Left colon (tissue), 2 donors: Measurements from ENCODE around the gene PEX6. TPM values are rescaled to one million over a fixed set of nuclear protein-coding genes. Genes with fewer than 3 reads are reported as not detected.

ENCODE experiments used
- ATAC-seq: fragments of 200-7000 bp; cut with Tn5 transposase; one replicate; pipeline ENCODE4 v1.9.1; 2020; ENCODE audit warnings: mild to moderate bottlenecking, moderate library complexity
- DNase-seq, 2 donors: peaks; one replicate each; pipeline ENCODE4 v3.0.0-alpha.2; 2020
- intact Hi-C, 2 donors: fragments of 100-400 bp; cut with DNase I in 1 of 2; cut with micrococcal nuclease in 1 of 2; formaldehyde crosslinking; loops; one replicate each; pipeline versions ENCODE4 v1.11.2 to v1.14.0; 2022; cut with DNase I, micrococcal nuclease
- total RNA-seq, 2 donors: library from RNA; stranded (reverse); fragmentation: NEBNext Ultra II Directional; extraction: Animal tissue kit (Norgen Biotek cat#: 25700); gene quantifications; one replicate each; pipeline ENCODE4 v1.2.1, GENCODE V29; 2021
- donor health status: DM: no; HTN: no; CAD: no.
- donor health status: DM: yes; HTN: yes; CAD: no.

PEX6 gene
- total RNA-seq, 2 donors from 2014 or later: 22.4 to 26.9 TPM

GRCh38 chr6:42914546-42914945 is 64.4 kb downstream of the PEX6 start:
- ATAC-seq (no peak), DNase-seq (no peak)
- intact Hi-C loops: no loop called here

Other genes with a start within 250 kb of the PEX6 start
- 10 to 100 TPM; 21.3 to 26.4 TPM for gene TBCC, start 233.1 kb downstream of the PEX6 start, total RNA-seq
- 10 to 100 TPM; 20.2 to 20.5 TPM for gene BICRAL, start 197.1 kb downstream of the PEX6 start, total RNA-seq
- gene RPL7L1, start 99.6 kb downstream of the PEX6 start, total RNA-seq: 10 to 100 TPM; 43.7 to 50.4 TPM
- gene PTCRA, start 63.1 kb downstream of the PEX6 start, total RNA-seq: not detected
- gene CNPY3, start 49.7 kb downstream of the PEX6 start, total RNA-seq: 10 to 100 TPM; 19.6 to 25.9 TPM
- gene GNMT, start 18.4 kb downstream of the PEX6 start, total RNA-seq: under 1 TPM in 1 of 2 donors, not detected in 1; 0.37 TPM
- 10 to 100 TPM; 33.7 to 36.4 TPM for gene PPP2R5D, start 5.4 kb upstream of the PEX6 start, total RNA-seq
- gene MEA1, start 34.8 kb upstream of the PEX6 start, total RNA-seq: 10 to 100 TPM; 35.8 to 43.6 TPM
- gene KLHDC3, start 35.1 kb upstream of the PEX6 start, total RNA-seq: 10 to 100 TPM; 43.8 to 59.0 TPM
- 10 to 100 TPM; 33.6 to 45.8 TPM for gene RRP36, start 42.4 kb upstream of the PEX6 start, total RNA-seq
- gene CUL7, start 74.7 kb upstream of the PEX6 start, total RNA-seq: 10 to 100 TPM; 14.9 to 15.3 TPM
- gene MRPL2, start 80.3 kb upstream of the PEX6 start, total RNA-seq: 10 to 100 TPM; 62.5 to 75.0 TPM
- gene KLC4, start 80.5 kb upstream of the PEX6 start, total RNA-seq: 100 to 1,000 TPM; 109 to 122 TPM
- 1 to 10 TPM; 8.0 to 9.7 TPM for gene PTK7, start 97.1 kb upstream of the PEX6 start, total RNA-seq
- gene SRF, start 192.1 kb upstream of the PEX6 start, total RNA-seq: 10 to 100 TPM; 22.8 to 30.1 TPM
- gene CUL9, start 203.0 kb upstream of the PEX6 start, total RNA-seq: 10 to 100 TPM; 31.4 to 41.8 TPM